Measurements from ENCODE around the gene GAS6. TPM values are rescaled to one million over a fixed set of nuclear protein-coding genes. Genes with fewer than 3 reads are reported as not detected.
"Not testable (repeated sequence)": the region's sequence is repeated elsewhere in the genome, so short reads cannot be mapped to it uniquely, and the experiment has no call there.

GAS6 gene
- polyA plus RNA-seq, 4 donors, result 23.6 to 57.1 (median 29.3) TPM

DNA sequence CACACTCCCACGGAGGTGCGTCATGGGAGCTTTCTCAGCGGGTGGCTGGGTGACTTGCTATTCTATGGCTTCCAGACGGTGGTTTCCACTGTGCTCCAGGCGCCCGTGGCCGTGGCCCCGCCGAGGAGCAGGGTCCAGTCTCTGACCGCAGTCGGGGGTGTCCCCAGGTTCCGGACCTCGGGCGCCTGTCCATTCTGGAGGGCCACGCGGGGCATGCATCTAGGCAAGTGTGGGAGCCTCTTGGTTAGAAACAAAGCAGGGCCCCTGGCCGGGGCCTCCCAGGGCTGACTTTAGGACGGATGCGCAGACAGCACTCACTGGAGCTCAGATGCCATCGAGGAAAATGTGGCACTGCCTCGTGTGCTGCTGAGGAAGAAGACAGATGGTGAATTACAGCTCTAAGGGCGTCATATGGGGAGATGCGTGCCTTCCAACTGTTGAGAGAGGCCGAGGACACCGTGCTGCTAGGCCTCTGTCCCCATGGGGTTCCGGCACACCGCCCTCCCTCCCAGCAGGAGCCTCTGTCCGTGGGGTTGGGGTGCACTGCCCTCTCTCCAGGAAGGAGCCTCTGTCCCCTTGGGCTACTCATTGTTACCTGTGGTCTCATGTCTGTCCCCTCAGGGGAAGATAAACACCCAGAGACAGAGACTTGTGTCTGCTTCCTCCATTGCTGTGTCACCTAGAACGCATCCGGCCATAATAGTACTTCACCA is 66.8 kb downstream of the GAS6 start:
- no peak for DNase-seq (ENCODE audit: low read depth in 4 of 4, low spot score in 3 of 4)

- no peak for DNase-seq (ENCODE audit: low read depth in 4 of 4, low spot score in 3 of 4)
Observed at GRCh38 chr13:113796211-113796963, 67.5 kb downstream of the GAS6 start.

DNA sequence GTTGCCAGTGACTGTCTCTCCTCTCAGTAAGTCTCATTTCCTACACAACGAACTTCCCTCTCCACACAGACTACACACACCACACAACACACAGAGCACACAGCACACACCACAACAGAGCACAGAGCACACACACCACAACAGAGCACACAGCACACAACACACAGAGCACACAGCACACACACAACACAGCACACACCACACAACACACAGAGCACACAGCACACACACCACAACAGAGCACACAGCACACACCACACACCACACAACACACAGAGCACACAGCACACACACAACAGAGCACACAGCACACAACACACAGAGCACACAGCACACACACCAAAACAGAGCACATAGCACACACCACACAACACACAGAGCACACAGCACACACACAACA is 68.5 kb downstream of the GAS6 start:
- not testable (repeated sequence) for DNase-seq (ENCODE audit: low read depth in 4 of 4, low spot score in 3 of 4)

- DNase-seq (ENCODE audit: low read depth in 4 of 4, low spot score in 3 of 4), result no peak
Observed at GRCh38 chr13:113794764-113795173, 69.1 kb downstream of the GAS6 start.

DNA sequence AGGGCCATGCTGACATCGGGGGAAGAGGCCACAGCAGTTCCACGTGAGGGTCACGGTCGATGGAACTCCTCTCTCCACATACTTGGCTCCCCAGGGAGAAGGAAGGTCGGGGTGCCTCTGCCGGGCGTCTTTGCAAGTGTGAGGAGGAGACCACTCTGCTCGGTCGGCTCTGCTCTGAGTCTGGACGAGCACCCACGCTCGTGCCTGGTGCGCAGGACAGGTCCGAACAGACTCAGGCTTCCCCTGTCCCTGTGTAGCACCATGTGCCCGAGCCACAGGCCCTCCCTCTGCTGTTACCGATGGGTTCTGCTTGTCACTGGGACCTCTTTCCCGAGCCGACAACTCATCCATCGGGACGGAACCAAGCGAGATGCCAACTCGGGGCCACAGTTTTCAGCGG is 69.8 kb downstream of the GAS6 start:
- DNase-seq (ENCODE audit: low read depth in 4 of 4, low spot score in 3 of 4), result no peak

DNA sequence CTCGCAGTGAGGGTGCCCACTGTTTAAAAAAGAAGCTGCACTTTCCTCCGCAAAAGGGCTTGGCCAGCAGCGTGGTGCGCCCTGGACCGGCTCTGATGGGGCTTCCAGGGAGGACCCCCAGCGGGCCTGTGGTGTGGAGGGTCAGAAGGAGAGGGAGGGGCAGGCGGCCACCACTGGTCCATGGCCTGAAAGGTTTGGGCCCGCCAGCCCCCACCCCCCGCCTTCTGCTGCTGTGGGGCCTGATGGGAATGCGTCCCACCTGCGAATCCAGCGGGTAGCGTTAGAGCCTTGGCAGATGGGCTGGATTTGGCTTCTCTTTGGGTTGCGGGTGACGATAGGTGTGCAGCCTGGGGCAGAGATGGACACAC is 70.2 kb downstream of the GAS6 start:
- DNase-seq (ENCODE audit: low read depth in 4 of 4, low spot score in 3 of 4), result no peak

DNA sequence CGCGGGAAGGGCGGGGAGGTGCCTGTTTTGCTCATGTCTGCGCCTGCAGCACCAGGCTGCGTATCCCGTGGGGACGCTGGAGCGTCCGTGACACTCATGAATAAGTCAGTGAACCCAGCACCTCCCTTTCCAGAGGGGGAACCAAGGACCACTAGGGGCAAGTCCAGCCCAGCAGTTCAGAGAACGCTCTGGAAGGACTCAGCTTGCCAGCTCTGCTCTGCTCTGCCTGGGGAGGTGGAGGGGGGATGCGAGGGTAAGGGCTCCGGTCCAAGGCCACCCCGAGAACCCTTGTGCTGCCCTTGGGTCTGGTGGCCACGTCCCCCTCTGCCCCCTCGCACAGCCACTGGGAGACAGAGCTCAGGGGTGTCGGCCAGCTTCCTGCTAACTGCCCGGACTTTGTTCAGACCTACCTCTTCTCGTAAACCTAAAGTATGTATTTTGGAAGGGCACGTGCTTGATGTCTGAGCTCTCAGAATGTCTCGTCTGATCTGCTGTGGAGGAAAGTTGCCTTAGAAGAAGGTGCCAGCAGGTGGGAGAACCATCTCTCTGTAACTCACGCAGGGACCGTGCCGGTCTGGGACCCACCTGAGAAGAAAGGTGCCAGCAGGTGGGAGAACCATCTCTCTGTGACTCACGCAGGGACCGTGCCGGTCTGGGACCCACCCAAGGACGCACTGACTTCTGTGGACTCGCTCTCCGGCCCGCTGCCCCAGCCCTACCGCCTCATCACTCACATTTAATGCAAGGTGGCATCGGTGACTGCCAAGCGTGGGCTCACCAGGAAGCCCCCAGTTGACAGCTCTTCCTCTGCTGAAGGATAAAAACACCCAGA is 70.8 kb downstream of the GAS6 start:
- no peak for DNase-seq (ENCODE audit: low read depth in 4 of 4, low spot score in 3 of 4)

GRCh38 chr13:113792236-113792770 is 71.6 kb downstream of the GAS6 start:
- no peak for DNase-seq (ENCODE audit: low read depth in 4 of 4, low spot score in 3 of 4)

GRCh38 chr13:113791761-113792160 is 72.1 kb downstream of the GAS6 start:
- no peak for DNase-seq (ENCODE audit: low read depth in 4 of 4, low spot score in 3 of 4)

DNA sequence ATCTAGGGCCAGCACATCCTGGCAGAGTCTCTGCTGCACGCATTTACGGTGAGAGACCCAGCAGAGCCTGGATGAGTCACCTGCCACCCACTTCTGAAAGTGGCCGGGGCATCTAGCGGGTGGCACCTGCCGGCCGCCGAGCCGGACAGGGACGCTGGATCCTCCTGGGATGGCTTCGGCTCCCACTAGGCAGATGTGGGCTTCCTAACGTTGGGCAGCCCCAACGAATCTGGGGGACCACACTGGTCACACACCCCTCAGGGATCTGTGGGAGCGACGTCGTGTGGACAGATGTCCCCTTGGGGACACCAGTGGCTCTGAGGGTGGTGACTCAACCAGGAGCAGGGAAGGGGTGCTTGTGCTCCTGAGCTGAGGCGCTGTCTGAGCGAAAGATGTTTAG is 72.7 kb downstream of the GAS6 start:
- no peak for DNase-seq (ENCODE audit: low read depth in 4 of 4, low spot score in 3 of 4)

DNA sequence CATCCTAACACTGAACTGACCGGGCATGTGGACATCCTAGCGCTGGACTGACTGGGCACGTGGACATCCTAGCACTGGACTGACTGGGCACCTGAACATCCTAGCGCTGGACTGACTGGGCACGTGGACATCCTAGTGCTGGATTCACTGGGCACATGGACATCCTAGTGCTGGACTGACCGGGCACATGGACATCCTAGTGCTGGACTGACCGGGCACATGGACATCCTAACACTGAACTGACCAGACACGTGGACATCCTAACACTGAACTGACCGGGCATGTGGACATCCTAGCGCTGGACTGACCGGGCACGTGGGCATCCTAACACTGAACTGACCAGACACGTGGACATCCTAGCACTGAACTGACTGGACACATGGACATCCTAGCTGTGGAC is 73.9 kb downstream of the GAS6 start:
- DNase-seq (ENCODE audit: low read depth in 4 of 4, low spot score in 3 of 4), result not testable (repeated sequence)

- no peak for DNase-seq (ENCODE audit: low read depth in 4 of 4, low spot score in 3 of 4)
Observed at GRCh38 chr13:113789167-113789566, 74.7 kb downstream of the GAS6 start.

DNA sequence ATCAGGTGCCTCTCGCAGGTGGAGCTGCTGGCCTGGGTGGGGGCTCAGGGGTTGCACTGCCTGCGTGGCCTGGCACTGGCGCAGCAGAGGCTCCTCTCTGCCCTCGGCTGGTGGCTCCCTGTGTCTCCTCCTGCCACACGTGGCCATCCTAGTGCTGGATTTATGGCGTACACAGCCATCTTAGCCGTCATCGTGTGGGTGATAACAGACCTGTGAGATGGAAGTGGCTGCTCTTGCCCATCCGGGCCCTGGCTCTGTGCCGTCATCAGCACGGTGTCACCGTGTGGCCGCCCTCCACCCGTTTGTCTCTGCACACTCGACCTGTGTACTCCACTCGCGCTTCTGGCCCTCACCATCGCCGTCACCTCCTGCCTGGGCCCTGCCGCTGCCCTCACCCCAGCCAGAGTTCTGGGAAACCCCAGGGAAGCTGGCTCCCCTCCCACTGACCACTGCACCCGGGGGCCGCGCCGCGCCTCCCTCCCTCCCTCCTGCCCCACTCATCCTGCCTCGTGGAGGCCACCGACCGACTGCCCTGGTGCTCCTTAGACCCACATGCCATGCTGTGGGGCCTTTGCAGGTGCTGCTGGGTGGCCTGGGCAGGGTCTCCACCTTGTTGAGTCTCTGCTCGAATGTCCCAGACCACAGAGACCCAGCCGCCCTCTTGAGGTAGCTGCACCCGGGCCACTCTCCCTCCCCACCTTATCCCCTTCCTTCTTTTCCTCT is 75.3 kb downstream of the GAS6 start:
- no peak for DNase-seq (ENCODE audit: low read depth in 4 of 4, low spot score in 3 of 4)

GRCh38 chr13:113787694-113788093 is 76.2 kb downstream of the GAS6 start:
- no peak for DNase-seq (ENCODE audit: low read depth in 4 of 4, low spot score in 3 of 4)

- DNase-seq (ENCODE audit: low read depth in 4 of 4, low spot score in 3 of 4), result no peak
Observed at GRCh38 chr13:113786262-113786841, 77.5 kb downstream of the GAS6 start.

DNA sequence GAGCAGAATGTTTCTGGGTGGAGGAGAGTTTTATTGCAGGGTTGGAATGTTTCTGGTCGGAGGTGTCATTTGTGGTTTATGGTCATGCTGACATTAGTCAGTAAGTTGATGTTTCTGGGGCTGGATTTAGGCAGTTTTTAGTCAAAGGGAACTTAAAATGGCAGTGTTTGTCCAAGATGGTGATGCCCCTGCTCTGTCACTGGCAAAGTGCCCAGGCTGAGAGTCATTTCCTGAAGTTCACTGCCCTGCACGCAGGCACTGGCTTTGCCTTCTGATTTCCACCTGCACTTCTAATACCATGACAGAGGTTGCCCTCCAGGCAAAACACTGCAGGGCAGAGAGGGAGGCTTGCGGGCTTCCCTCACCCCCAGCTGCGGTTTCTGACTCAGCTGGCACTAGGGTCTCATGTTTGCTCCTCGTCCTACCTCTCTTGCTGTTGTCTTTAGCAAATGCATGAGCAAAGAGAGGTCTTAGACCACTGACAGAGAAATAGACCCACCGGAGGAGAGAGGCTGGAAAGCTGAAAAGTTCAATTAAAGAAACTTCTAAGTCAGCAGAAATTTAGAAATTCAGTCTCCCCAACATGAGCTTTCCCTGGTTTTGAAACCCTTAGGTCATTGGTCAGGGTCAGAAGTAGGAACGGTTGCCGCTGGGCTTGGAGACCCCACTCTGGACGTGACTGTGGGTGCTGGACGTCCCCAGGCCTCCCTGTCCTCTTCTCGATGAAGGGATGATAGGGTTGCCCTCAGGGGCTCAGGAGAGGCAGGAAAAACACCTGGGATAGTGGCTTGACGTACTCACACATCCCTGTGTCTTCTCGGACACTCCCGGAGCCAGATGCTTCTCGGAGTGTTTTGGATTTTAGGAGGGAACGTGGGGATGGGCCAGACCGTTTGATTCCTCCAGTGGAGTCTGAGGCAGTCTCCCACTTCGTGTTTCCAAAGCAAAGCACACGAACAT is 78.5 kb downstream of the GAS6 start:
- DNase-seq (ENCODE audit: low read depth in 4 of 4, low spot score in 3 of 4), result no peak

GRCh38 chr13:113784645-113785024 is 79.2 kb downstream of the GAS6 start:
- no peak for DNase-seq (ENCODE audit: low read depth in 4 of 4, low spot score in 3 of 4)

DNA sequence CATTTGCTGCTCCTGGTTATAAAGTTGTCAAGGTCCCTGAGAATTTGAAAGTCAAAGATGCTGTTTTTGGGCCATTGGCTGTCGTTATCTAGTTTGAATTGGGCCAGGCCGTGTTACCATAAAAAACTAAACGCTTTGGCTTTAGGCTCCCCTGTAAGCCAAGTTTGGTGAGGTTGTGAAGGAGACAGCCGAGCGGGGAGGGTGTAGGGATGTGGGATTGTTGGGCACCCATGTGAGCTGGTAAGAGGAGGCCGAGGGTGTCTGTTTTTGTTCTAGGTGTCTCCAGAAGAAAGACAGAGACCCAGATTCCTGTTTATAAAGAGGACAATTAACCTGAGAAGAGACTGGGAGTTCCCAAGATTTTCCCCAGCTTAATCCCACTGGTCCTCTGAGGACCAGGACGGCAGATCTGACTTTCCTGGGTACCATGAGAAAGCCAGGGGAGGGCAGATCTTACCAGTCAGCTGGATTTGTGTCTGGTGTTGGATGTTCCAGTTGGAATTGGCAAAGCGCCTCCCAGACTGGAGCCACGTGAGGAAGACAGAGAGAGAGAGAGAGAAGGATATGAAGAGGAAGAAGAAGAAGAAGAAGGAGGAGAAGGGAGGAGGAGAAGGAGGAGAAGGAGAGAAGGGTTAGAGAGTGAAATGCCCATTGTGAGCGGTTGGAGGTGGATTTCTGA is 79.8 kb downstream of the GAS6 start:
- DNase-seq (ENCODE audit: low read depth in 4 of 4, low spot score in 3 of 4), result no peak

Data from left renal pelvis (tissue), 4 donors.